HEK293T (cell line): ENCODE results near the gene BOLA3.

Experiments used
- LEF1 ChIP-seq: fragments of 450-650 bp; IDR thresholded peaks from 2 replicates; pipeline ENCODE4 v1.6.1; 2017; ENCODE audit warnings: mild to moderate bottlenecking, borderline replicate concordance
- SP1 ChIP-seq: fragments of 450-650 bp; IDR thresholded peaks from 2 replicates; pipeline ENCODE4 v1.6.1; 2017
- ZNF384 ChIP-seq: fragments of 450-650 bp; IDR thresholded peaks from 2 replicates; pipeline ENCODE4 v1.6.1; 2016

DNA sequence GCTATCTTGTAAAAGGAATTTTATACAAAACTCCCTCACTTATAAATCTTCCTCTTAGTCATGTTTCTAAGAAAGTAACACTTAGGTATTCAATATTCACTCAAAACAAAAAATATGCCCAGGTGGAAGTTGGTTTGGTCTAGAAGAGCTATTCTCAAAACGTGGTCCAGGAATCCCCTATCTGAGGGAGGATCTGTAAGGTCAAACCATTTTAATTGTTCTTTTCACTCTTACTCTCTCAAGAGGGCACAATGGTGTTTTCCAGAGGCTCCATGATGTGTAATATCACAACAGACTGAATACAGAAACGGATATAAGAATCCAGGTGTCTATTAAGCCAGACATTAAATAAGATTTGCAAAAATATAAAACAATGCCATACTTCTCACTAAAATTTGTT, 21.0 kb upstream of the BOLA3 start:
- no peak for TF ChIP-seq LEF1
- TF ChIP-seq SP1 = no peak
- TF ChIP-seq ZNF384 = no peak
